CD14-positive monocyte (primary cell): ENCODE data around the gene CDK4. TPM values are rescaled to one million over a fixed set of nuclear protein-coding genes. Genes with fewer than 3 reads are reported as not detected.

Experiments used
- DNase-seq, 3 donors: peaks; one replicate each; pipeline ENCODE4 v3.0.0-alpha.2; 2011 to 2022
- H2AFZ ChIP-seq: 2 replicates; pipeline ENCODE4 v1.6.0; 2012; ENCODE audit warnings: mild to moderate bottlenecking, low read depth, low read length, inconsistent platforms; ENCODE audit not compliant: insufficient read depth, poor library complexity, severe bottlenecking
- H3K27ac ChIP-seq, 2 donors: 1 replicate in 1 of 2; 2 replicates in 1 of 2; pipeline ENCODE4 v1.5.1; 2012 to 2013; ENCODE audit warnings: low read length in 2 of 2, control low read depth in 1 of 2, inconsistent platforms in 1 of 2, low read depth in 1 of 2, mild to moderate bottlenecking in 1 of 2
- H3K27me3 ChIP-seq, 2 donors: one replicate each; pipeline versions ENCODE4 v1.6.0 to v1.6.1; 2011 to 2013; ENCODE audit warnings: low read length in 2 of 2; ENCODE audit not compliant: control insufficient read depth in 2 of 2, insufficient read depth in 2 of 2
- H3K36me3 ChIP-seq, 2 donors: replicated peaks in 1 of 2; 1 replicate in 1 of 2; 2 replicates in 1 of 2; pipeline versions ENCODE4 v1.5.1 to v1.6.1; 2012 to 2013; ENCODE audit warnings: low read length in 2 of 2, control low read depth in 1 of 2, inconsistent platforms in 1 of 2, mild to moderate bottlenecking in 1 of 2; ENCODE audit not compliant: insufficient read depth in 2 of 2, control insufficient read depth in 1 of 2
- H3K4me1 ChIP-seq, 2 donors: 1 replicate in 1 of 2; 2 replicates in 1 of 2; pipeline versions ENCODE4 v1.5.1 to v1.6.1; 2012 to 2013; ENCODE audit warnings: low read length in 2 of 2, control low read depth in 1 of 2, inconsistent platforms in 1 of 2, mild to moderate bottlenecking in 1 of 2, moderate library complexity in 1 of 2; ENCODE audit not compliant: insufficient read depth in 2 of 2, control insufficient read depth in 1 of 2
- H3K4me2 ChIP-seq: replicated peaks from 2 replicates; pipeline ENCODE3; 2012; ENCODE audit warnings: low read length, moderate library complexity, mild to moderate bottlenecking; ENCODE audit not compliant: poor library complexity, severe bottlenecking; ENCODE audit errors: extremely low read depth
- H3K4me3 ChIP-seq, 3 experiments: fragments of 200-600 bp in 1 of 3; sonication (generic) in 1 of 3; replicated peaks in 1 of 3; 1 replicate in 2 of 3; 2 replicates in 1 of 3; pipeline ENCODE4 v1.5.1; 2011 to 2013; ENCODE audit warnings: low read length in 3 of 3, mild to moderate bottlenecking in 3 of 3, control low read depth in 2 of 3, low read depth in 2 of 3, inconsistent platforms in 1 of 3, moderate library complexity in 1 of 3
- H3K79me2 ChIP-seq: 2 replicates; pipeline ENCODE4 v1.6.0; 2012; ENCODE audit warnings: mild to moderate bottlenecking, control low read depth, inconsistent platforms, low read length, moderate library complexity; ENCODE audit not compliant: insufficient read depth
- H3K9ac ChIP-seq: 2 replicates; pipeline ENCODE4 v1.6.0; 2017; ENCODE audit warnings: low read length, mild to moderate bottlenecking; ENCODE audit not compliant: insufficient read depth, poor library complexity, severe bottlenecking
- H3K9me3 ChIP-seq, 2 donors: replicated peaks in 1 of 2; 1 replicate in 1 of 2; 2 replicates in 1 of 2; pipeline versions ENCODE4 v1.5.1 to v1.6.1; 2012 to 2013; ENCODE audit warnings: low read length in 2 of 2, control low read depth in 1 of 2; ENCODE audit not compliant: control insufficient read depth in 1 of 2, insufficient read depth in 1 of 2
- H4K20me1 ChIP-seq: 2 replicates; pipeline ENCODE4 v1.6.0; 2012; ENCODE audit warnings: mild to moderate bottlenecking, low read length, control low read depth, moderate library complexity; ENCODE audit not compliant: insufficient read depth
- H3K27ac Mint-ChIP-seq, 7 donors: one replicate each; pipeline ENCODE4 v1.8.0; 2020; ENCODE audit warnings: mild to moderate bottlenecking in 7 of 7, mixed read lengths in 7 of 7, moderate library complexity in 6 of 7, inconsistent platforms in 2 of 7
- H3K27me3 Mint-ChIP-seq, 3 donors: one replicate each; pipeline ENCODE4 v1.8.0; 2021 to 2022; ENCODE audit warnings: low read depth in 3 of 3, mild to moderate bottlenecking in 3 of 3, mixed read lengths in 3 of 3, moderate library complexity in 3 of 3, inconsistent platforms in 1 of 3
- H3K36me3 Mint-ChIP-seq, 2 donors: one replicate each; pipeline ENCODE4 v1.8.0; 2020; ENCODE audit warnings: mixed read lengths in 2 of 2, inconsistent platforms in 1 of 2, mild to moderate bottlenecking in 1 of 2
- H3K4me1 Mint-ChIP-seq: one replicate; pipeline ENCODE4 v1.8.0; 2020; ENCODE audit warnings: mild to moderate bottlenecking, mixed read lengths
- H3K4me3 Mint-ChIP-seq, 2 donors: one replicate each; pipeline ENCODE4 v1.8.0; 2020; ENCODE audit warnings: mild to moderate bottlenecking in 2 of 2, mixed read lengths in 2 of 2, moderate library complexity in 1 of 2
- H3K9me3 Mint-ChIP-seq, 7 donors: one replicate each; pipeline ENCODE4 v1.8.0; 2020 to 2022; ENCODE audit warnings: mixed read lengths in 7 of 7, mild to moderate bottlenecking in 6 of 7, moderate library complexity in 6 of 7, inconsistent platforms in 2 of 7
- CTCF ChIP-seq: fragments of 200-600 bp; IDR thresholded peaks from one replicate; pipeline ENCODE4 v1.8.0; 2022; ENCODE audit warnings: antibody characterized with exemption, mild to moderate bottlenecking
- WGBS: methylation state at CpG from one replicate; pipeline ENCODE4 v1.1.5; 2013; ENCODE audit warnings: missing lambda C conversion rate; ENCODE audit not compliant: insufficient coverage; 5-methylcytosine and 5-hydroxymethylcytosine counted together
- intact Hi-C, 2 donors: fragments of 100-400 bp; cut with micrococcal nuclease; formaldehyde crosslinking; loops; one replicate each; pipeline versions ENCODE4 v1.15.0 to v1.15.1; 2023
- polyA plus RNA-seq, 3 donors: library from polyadenylated mRNA; depleted of rRNA in 1 of 3; unstranded in 2 of 3; stranded (reverse) in 1 of 3; fragments of 300-500 nt in 2 of 3; fragments of >200 nt in 1 of 3; fragmentation: Illumina TruSeq in 2 of 3; gene quantifications; 1 replicate in 2 of 3; 2 replicates in 1 of 3; pipeline ENCODE4 v1.2.3, GENCODE V29; 2012 to 2021

CDK4 gene
- polyA plus RNA-seq, 3 donors = 26.2 to 38.4 (median 27.4) TPM

- Mint-ChIP-seq H3K4me3 (no peak overlapping the region), H3K27me3 (no peaks in the 10 kb centered on the region), H3K9me3 (no peaks in the 10 kb centered on the region), H3K36me3 (peaks cover 65 to 78% of the 10 kb centered on the region in 2 donors), H3K4me1 (peaks cover 8% of the 10 kb centered on the region), H3K27ac (no peak overlapping the region)
- TF ChIP-seq CTCF = no peak
- Histone ChIP-seq H3K27ac (no peak overlapping the region), H3K4me2 (no peak overlapping the region), H3K79me2 (no peaks in the 10 kb centered on the region), H4K20me1 (no peaks in the 10 kb centered on the region), H3K4me1 (peaks cover 9 to 10% of the 10 kb centered on the region in 2 donors), H3K9ac (no peak overlapping the region), H2AFZ (no peak overlapping the region), H3K27me3 (no peaks in the 10 kb centered on the region), H3K9me3 (no peaks in the 10 kb centered on the region), H3K4me3 (no peak overlapping the region), H3K36me3 (peaks cover 72 to 86% of the 10 kb centered on the region in 2 donors)
- no peak for DNase-seq
- intact Hi-C loops = no loop called here
- 97% methylated on average over 3 of the region's 6 CpGs for WGBS
These were observed 43.2 kb upstream of the CDK4 start for GRCh38 chr12:57795354-57795753.

GRCh38 chr12:57793920-57794319 lies 41.8 kb upstream of the CDK4 start:
- H3K4me3 ChIP-seq = no peak overlapping the region
- no peaks in the 10 kb centered on the region for H3K9me3 ChIP-seq
- no peak for TF ChIP-seq CTCF
- peaks cover 66 to 78% of the 10 kb centered on the region in 2 donors for H3K36me3 Mint-ChIP-seq
- H3K9ac ChIP-seq = no peak overlapping the region
- no peak overlapping the region for H3K27ac ChIP-seq
- peaks cover 9 to 10% of the 10 kb centered on the region in 2 donors for H3K4me1 ChIP-seq
- WGBS = 100% methylated on average over 1 of the region's 1 CpG
- no peaks in the 10 kb centered on the region for H4K20me1 ChIP-seq
- H3K9me3 Mint-ChIP-seq = no peaks in the 10 kb centered on the region
- no peak overlapping the region for H3K27ac Mint-ChIP-seq
- H3K36me3 ChIP-seq = peaks cover 73 to 86% of the 10 kb centered on the region in 2 donors
- no peaks in the 10 kb centered on the region for H3K79me2 ChIP-seq
- intact Hi-C loops = no loop called here
- H3K4me2 ChIP-seq = no peak overlapping the region
- peaks cover 8% of the 10 kb centered on the region for H3K4me1 Mint-ChIP-seq
- H3K4me3 Mint-ChIP-seq = no peak overlapping the region
- H2AFZ ChIP-seq = no peak overlapping the region
- H3K27me3 ChIP-seq = no peaks in the 10 kb centered on the region
- no peak for DNase-seq
- no peaks in the 10 kb centered on the region for H3K27me3 Mint-ChIP-seq
